ENCODE data around the gene FBXO44.

The FBXO44 gene

DNA sequence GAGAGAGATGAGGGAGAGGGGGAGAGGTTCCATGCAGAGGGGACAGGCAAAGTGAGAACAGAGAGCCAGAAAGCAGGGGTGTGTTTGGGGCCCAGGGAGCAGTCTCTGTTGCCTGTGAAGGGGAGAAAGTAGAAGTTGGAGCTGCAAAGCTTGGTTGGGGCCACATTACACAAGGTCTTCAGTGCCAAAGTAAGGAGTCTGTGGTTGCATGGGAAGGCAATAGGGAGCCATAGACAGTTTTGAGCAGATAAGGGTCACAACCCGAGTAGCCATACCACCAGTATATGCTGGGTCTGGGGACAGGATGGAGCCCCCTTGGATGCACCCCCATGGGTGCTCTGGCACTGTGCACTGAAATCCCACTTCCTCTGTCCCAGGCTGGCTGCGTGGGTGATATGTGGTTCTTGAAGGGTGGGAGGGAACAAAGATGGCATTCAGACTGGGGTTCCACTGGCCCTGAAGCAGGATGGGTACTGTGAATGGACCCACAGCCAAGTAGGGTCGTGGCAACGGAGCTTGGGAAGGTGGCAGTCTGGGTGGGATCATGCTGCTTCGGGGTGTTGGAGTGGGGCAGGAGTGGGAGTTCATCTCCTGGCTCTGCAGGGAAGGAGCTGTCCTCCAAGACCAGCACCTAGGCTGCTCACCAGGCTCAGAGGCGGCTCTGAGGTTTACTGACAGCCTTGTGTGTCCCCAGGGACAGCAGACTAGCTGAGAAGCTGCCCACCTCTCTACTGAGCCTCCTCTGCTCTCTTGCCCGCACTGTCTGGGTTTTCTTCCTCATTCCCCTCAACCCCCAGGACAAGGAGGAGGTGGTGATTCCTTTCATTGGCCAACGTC, 48.9 kb downstream of the FBXO44 start:
- H3K4me3 Mint-ChIP-seq: no peak overlapping the region

DNA sequence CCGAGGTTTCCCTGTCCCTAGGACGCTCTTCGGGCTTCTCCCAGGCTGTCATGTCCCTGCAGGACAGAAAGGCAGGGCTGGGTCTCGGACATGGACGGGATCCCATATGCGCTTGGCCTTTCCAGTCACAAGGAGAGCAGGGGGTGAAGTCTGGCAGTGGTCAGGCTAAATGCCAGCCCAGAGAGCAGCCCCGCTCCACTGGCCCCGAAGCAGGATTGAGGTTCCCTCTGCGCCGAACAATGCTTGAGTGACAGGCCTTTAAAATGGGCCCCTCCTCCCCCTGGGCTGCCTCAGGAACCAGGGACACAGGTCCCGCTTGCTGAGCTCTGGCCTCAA, 49.5 kb downstream of the FBXO44 start:
- Mint-ChIP-seq H3K27me3 (ENCODE audit: low read depth, poor library complexity) (peaks cover 10% of the 10 kb centered on the region), H3K36me3 (ENCODE audit: low read depth) (peaks cover 3% of the 10 kb centered on the region), H3K27ac (peak overlapping the region; percentile 64), H3K4me1 (peaks cover 70% of the 10 kb centered on the region), H3K9me3 (no peaks in the 10 kb centered on the region), H3K4me3 (peak overlapping the region; percentile 50)
- DNase-seq: no peak
- no peak for TF ChIP-seq CTCF (IDR thresholded peaks at IDR 0.05)

More for the DNA sequence above, 48.9 kb downstream of the FBXO44 start:
- peak overlapping the region; percentile 64 for H3K27ac Mint-ChIP-seq
- H3K27me3 Mint-ChIP-seq (ENCODE audit: low read depth, poor library complexity): peaks cover 10% of the 10 kb centered on the region
- H3K4me1 Mint-ChIP-seq: peaks cover 72% of the 10 kb centered on the region
- no peak for TF ChIP-seq CTCF (IDR thresholded peaks at IDR 0.05)
- H3K9me3 Mint-ChIP-seq: no peaks in the 10 kb centered on the region
- H3K36me3 Mint-ChIP-seq (ENCODE audit: low read depth): no peaks in the 10 kb centered on the region
- no peak for DNase-seq

- Mint-ChIP-seq H3K27me3 (ENCODE audit: low read depth, poor library complexity) (peaks cover 9% of the 10 kb centered on the region), H3K9me3 (no peaks in the 10 kb centered on the region), H3K4me3 (peak overlapping the region; percentile 30), H3K4me1 (peaks cover 69% of the 10 kb centered on the region), H3K27ac (no peak overlapping the region), H3K36me3 (ENCODE audit: low read depth) (peaks cover 3% of the 10 kb centered on the region)
- no peak for DNase-seq
- TF ChIP-seq CTCF (IDR thresholded peaks at IDR 0.05): no peak
Measured at GRCh38 chr1:11704691-11705475, 50.2 kb downstream of the FBXO44 start.

DNA sequence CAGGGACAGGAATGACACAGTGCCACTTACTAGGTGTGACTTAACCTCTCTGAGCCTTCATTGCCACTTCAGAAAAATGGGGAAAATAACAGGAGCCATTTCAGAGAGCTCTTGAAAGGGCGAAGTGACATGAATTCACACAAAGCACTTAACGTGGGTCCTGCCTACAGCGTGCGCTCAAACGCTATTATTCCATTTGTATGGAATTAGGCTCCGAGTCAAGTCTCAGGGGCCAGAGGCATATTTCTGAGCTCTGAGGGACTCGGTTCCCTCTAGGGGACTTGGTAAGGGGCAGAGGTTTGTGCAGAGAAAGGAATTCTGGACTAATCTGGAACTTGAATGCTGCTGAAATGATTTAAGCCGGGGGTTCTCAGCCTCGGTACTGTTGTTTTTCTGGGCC, 50.9 kb downstream of the FBXO44 start:
- no peak for TF ChIP-seq CTCF (IDR thresholded peaks at IDR 0.05)
- DNase-seq: no peak
- Mint-ChIP-seq H3K9me3 (no peaks in the 10 kb centered on the region), H3K27me3 (ENCODE audit: low read depth, poor library complexity) (peaks cover 6% of the 10 kb centered on the region), H3K27ac (no peak overlapping the region), H3K36me3 (ENCODE audit: low read depth) (peaks cover 3% of the 10 kb centered on the region), H3K4me1 (peaks cover 67% of the 10 kb centered on the region), H3K4me3 (peak overlapping the region; percentile 30)

DNA sequence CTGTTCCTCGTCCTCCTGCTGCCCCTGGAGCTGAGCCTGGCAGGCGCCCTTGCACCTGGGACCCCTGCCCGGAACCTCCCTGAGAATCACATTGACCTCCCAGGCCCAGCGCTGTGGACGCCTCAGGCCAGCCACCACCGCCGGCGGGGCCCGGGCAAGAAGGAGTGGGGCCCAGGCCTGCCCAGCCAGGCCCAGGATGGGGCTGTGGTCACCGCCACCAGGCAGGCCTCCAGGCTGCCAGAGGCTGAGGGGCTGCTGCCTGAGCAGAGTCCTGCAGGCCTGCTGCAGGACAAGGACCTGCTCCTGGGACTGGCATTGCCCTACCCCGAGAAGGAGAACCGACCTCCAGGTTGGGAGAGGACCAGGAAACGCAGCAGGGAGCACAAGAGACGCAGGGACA, 51.6 kb downstream of the FBXO44 start:
- TF ChIP-seq CTCF (IDR thresholded peaks at IDR 0.05): no peak
- peaks cover 3% of the 10 kb centered on the region for H3K36me3 Mint-ChIP-seq (ENCODE audit: low read depth)
- peaks cover 60% of the 10 kb centered on the region for H3K4me1 Mint-ChIP-seq
- DNase-seq: no peak
- H3K27me3 Mint-ChIP-seq (ENCODE audit: low read depth, poor library complexity): peaks cover 6% of the 10 kb centered on the region
- no peak overlapping the region for H3K4me3 Mint-ChIP-seq
- H3K9me3 Mint-ChIP-seq: no peaks in the 10 kb centered on the region
- H3K27ac Mint-ChIP-seq: no peak overlapping the region
